GM18502 (cell line): ENCODE data around the gene FNDC3B.
"Not testable (repeated sequence)": the region's sequence is repeated elsewhere in the genome, so short reads cannot be mapped to it uniquely, and the experiment has no call there.

ENCODE experiments used
- ATAC-seq: cut with Tn5 transposase; IDR thresholded peaks from one replicate; pipeline ENCODE4 v1.9.1; 2021; ENCODE audit warnings: mild to moderate bottlenecking; ENCODE audit not compliant: unreplicated experiment, poor library complexity

Gene FNDC3B

GRCh38 chr3:172246107-172246844 is 206.9 kb downstream of the FNDC3B start:
- ATAC-seq = no peak

- ATAC-seq = no peak
These were observed 208.3 kb downstream of the FNDC3B start for GRCh38 chr3:172247525-172248274.

- ATAC-seq = no peak
These were observed 209.7 kb downstream of the FNDC3B start for GRCh38 chr3:172249039-172249438.

GRCh38 chr3:172251211-172251610 is 211.8 kb downstream of the FNDC3B start:
- ATAC-seq = no peak

GRCh38 chr3:172253200-172253599 is 213.8 kb downstream of the FNDC3B start:
- no peak for ATAC-seq

GRCh38 chr3:172254542-172254941 is 215.2 kb downstream of the FNDC3B start:
- no peak for ATAC-seq

- not testable (repeated sequence) for ATAC-seq
These were observed 215.9 kb downstream of the FNDC3B start for GRCh38 chr3:172255321-172255720.

- ATAC-seq = no peak
These were observed 216.8 kb downstream of the FNDC3B start for GRCh38 chr3:172256101-172256734.

GRCh38 chr3:172257648-172258400 is 218.4 kb downstream of the FNDC3B start:
- no peak for ATAC-seq

- no peak for ATAC-seq
These were observed 219.2 kb downstream of the FNDC3B start for GRCh38 chr3:172258624-172259023.

- ATAC-seq = no peak
These were observed 219.7 kb downstream of the FNDC3B start for GRCh38 chr3:172259111-172259541.

- ATAC-seq = no peak
These were observed 220.4 kb downstream of the FNDC3B start for GRCh38 chr3:172259726-172260248.

GRCh38 chr3:172260381-172260780 is 221.0 kb downstream of the FNDC3B start:
- no peak for ATAC-seq

- ATAC-seq = no peak
These were observed 221.7 kb downstream of the FNDC3B start for GRCh38 chr3:172261054-172261453.

GRCh38 chr3:172262991-172263608 is 223.7 kb downstream of the FNDC3B start:
- no peak for ATAC-seq

- ATAC-seq = no peak
These were observed 224.6 kb downstream of the FNDC3B start for GRCh38 chr3:172263781-172264486.

GRCh38 chr3:172266103-172266502 is 226.7 kb downstream of the FNDC3B start:
- ATAC-seq = no peak

- no peak for ATAC-seq
These were observed 229.0 kb downstream of the FNDC3B start for GRCh38 chr3:172268425-172268824.

- ATAC-seq = no peak
These were observed 229.5 kb downstream of the FNDC3B start for GRCh38 chr3:172268868-172269267.
